Measurements from ENCODE around the gene MRTFA.
"Not testable (repeated sequence)": the region's sequence is repeated elsewhere in the genome, so short reads cannot be mapped to it uniquely, and the experiment has no call there.

The MRTFA gene

DNA sequence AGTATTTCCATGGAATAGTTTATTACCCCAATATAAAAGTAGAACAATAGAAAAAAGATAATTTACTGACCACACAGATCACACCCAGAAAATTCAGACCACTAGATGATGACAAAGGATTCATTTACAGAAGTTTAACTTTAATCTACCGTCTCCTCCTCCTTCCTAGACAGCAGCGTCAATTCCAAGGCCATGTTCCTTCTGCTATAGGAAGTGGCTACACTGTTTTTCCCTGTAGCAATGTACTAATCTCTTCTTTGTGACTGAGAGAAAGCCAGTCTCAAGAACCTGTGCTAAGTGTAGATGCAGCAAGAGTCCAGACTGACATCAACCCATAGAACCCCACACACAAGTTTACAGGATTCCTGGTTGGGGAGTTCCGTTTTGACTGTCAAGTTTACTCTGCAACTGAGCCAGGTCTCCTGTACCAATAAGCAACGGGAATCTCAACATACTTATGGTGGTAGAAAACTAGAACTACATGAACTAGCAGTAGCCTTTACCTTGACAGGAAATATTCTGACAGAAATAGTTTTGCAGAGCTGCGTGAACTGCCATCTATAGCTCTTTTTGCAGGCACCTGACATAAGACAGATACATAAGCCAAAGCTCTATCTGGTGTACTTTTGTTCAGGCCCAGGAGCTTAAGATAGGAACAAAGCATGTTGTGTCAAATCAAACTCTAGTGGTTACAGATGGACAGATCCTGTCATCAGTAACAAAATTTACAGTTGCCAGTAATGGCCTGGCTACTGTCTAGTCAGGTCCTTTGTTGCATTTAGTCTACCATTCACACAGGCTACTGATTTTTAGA lies 42.9 kb downstream of the MRTFA start:
- no peak for DNase-seq

DNA sequence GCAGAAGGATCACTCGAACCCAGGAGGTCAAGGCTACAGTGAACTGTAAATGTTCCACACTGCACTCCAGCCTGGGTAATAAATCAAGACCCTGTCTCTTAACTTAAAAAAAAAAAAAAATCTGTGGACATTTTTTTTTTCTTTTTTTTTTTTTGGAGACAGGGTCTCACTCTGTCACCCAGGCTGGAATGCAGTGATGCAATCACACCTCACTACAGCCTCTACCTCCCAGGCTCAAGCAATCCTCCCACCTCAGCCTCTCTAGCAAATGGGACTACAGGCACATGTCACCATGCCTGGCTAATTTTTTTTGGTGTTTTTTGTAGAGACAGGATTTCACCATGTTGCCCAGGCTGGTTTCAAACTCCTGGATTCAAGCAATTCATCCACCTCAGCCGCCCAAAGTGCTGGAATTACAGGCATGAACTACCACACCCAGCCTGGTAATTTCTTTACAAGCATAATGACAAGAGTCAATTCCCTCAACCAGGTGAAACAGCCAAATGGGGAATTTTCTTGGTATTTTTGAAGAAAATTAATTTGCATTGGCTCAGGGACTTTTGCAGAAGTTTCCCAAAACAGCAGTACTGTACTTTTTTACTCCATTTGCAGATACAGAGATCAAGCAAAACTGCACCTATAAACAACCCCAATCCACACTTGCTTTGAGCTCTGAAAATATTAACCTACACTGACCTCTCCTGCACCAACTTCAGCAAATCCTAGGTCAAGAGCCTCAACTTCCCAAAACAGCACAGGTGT lies 44.0 kb downstream of the MRTFA start:
- no peak for DNase-seq

DNA sequence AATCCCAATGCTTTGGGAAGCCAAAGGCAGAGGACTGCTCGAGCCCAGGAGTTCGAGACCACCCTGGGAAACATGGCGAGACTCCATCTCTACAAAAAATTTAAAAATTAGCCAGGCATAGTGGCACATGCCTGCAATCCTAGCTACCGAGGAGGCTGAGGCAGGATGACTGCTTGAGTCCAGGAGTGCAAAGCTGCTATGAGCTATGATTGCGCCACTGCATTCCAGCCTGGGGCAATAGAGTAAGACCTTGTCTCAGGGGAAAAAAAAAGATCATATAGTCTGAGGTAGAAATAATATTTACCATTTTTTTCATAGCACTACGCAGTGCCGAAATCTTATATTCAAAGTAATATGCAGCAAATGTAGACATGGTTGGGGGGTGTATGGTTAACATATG lies 47.8 kb downstream of the MRTFA start:
- DNase-seq = no peak

DNA sequence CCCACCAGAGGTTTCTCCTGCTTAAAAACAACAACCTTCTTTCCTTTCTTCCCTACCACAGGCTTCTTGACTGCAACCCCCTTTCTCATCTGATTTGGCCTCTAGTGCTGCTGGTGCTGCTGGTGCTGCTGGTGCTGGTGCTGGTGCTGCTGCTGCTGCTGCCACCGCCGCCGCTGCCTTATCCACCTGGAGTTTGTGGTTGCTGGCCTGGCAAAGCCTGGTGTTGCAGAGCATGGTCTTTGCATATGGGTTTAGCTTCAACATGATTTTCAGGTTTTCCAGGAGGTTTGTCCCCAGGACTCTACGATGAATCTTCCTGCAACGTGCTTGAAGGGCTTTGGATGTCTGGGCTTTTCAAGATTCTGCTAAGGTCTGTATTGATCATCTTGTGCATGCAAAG lies 49.7 kb downstream of the MRTFA start:
- DNase-seq = no peak

DNA sequence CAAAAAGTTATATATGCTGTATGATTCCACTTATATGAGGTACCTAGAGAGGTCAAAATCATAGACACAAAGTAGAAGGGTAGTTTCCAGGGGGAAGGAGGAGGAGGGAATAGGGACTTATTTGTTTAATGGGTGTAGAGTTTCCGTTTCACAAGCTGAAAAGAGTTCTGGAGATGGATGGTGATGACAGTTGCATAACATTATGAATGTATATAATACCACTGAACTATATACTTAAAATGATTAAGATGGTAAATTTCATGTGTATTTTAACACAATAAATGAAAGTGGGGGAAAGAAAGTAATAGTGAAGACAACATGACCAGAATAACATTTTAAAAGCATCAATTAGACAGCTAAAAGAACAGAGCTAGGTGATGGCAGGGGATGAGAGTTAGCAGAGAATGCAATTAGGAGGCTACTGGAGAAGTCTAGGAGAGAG lies 51.2 kb downstream of the MRTFA start:
- DNase-seq = no peak

DNA sequence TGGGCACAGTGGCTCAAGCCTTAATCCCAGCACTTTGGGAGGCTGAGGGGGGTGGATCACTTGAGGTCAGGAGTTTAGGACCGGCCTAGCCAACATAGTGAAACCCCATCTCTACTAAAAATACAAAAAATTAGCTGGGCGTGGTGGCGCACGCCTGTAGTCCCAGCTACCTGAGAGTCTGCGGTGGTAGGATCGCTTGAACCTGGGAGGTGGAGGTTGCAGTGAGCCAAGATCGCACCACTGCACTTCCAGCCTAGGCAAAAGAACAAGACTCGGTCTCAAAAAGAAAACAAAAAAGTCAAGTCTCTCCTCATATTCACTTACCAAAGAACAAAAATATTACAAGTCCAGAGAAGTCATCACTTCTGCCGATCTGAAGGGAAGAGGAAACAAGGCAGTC lies 51.8 kb downstream of the MRTFA start:
- not testable (repeated sequence) for DNase-seq

DNA sequence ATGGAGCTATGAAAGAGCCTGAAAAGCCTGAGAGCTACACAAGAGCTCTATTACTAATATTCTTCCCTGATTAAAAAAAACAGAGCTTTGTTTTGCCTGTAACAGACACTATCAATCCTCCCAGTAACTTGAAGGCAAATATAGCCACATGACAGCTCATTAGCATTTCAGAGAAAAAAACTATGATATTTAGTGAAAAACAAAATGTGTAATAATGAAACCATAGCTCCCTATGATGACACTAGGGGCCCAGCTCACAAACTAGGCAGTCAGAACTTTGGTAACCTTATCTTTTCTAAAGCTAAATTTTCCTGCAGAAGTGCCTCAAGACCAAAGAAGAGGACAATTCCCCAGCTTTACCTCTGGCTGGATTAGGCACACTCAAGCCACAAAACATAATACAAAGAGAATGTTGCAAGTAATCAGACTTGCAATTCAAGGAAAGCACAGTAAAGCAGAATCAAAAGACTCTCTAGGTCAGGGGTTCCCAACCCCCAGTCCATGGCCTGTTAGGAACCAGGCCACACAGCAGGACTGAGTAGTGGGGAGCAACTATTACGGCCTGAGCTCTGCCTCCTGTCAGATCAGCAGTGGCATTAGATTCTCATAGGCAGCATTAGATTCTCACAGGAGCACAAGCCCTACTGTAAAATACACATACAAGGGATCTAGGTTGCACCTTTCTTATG lies 53.3 kb downstream of the MRTFA start:
- no peak for DNase-seq

DNA sequence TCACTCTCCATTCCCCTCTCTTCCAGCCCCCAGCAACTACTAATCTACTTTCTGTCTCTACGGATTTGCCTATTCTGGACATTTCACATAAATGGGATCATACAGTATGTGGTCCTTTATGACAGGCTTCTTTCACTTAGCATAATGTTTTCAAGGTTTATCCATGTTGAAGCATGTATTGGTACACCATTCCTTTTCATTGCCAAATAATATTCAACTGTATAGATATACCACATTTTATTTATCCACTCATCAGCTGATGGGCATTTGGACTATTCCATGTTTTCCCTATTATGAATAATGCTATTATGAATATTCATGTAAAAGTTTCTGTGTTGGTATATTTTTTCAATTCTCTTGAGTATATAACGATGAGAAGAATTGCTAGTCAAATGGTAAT lies 54.5 kb downstream of the MRTFA start:
- DNase-seq = no peak

DNA sequence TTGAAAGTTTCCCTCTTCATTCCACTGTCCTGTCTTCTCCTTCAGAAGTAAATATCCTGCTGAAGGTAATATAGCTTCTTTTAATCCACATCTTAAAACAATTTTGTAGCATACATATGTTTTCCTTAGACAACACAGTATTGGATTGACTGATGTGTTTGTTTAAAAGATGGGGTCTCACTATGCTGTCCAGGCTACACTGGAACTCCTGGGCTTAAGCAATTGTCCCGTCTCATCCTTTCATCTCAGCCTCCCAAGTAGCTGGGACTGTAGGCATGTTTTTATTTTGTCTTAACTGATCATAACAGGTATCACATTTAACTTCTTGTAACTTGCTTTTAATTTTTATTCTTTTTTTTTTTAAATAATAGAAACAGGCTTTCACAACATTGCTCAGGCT lies 55.9 kb downstream of the MRTFA start:
- DNase-seq = no peak

DNA sequence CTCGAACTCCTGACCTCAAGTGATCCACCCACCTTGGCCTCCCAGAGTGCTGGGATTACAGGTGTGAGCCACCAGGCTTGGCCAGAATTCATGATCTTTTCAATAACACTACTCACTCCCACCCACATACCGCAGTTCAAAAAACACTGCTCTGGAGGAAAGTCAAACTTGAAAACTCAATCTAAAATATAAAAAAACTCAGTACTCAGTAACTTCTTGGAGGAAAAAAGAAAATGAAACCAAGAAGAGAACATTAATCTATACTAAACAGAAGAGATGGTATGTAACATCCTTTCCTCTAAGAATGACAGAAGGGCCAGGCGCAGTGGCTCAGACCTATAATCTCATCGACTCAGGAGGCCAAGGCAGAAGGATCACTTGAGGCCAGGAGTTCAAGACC lies 58.3 kb downstream of the MRTFA start:
- no peak for DNase-seq

DNA sequence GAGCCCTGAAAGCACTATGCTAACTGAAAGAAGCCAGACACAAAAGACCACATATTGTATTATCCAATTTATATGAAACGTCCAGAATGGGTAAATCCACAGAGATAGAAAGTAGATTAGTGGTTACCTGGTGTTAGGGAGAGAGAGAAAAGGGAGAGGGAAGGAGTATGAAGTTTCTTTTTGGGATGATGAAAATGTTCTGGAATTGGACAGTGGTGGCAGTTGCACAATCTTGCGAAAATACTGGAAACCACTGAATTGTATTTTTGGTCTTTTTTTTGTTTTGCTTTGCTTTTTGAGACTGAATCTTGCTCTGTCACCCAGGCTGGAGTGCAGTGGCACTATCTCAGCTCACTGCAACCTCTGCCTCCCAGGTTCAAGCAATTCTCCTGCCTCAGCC lies 63.5 kb downstream of the MRTFA start:
- no peak for DNase-seq

DNA sequence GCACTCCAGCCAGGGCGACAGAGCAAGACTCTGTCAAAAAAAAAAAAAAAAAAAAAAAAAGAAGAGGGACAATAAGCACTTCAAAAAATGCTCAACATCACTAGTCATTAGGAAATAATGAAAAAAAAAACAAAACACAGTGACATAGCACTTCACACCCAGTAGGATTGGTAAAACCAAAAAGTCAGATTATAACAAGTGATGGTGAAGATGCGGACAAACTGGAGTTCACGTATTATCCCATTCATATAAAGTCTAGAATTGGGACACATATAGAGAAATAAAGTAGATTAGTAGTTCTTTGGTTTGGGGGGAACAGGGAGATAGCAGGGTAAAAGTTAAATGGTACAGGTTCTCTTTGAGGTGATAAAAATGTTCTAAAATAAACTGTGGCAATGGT lies 64.6 kb downstream of the MRTFA start:
- DNase-seq = no peak

DNA sequence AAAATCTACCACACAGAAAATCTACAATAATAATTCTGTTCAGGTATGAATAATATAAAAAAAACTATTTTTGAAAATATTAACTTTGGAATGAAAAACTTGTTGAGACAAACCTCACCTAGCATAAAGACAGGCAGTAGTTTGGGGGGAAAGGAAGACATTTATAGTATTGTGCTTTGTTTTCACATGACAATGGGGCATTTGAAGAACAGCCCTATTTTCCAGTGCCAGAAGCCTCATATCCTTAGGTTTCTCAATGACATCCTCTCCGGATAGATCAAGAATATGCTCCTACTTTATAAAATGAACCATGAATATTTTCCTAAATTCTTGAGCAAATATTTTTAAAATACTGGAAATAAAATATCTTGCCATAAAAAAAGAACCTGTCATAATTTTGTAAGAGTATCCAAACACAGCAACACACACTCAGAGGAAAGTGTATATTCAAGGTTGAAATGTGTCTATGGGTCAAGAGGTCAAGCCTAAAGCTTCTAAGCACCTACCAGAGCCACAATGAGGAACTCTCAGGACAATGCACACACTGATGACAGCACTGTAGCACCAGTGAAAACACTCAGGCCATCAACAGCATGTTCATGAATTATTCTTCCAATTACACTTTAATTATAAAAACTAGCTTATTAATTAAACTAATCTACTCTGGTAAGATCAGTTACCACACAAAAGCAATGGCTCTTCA lies 68.7 kb downstream of the MRTFA start:
- DNase-seq = no peak

DNA sequence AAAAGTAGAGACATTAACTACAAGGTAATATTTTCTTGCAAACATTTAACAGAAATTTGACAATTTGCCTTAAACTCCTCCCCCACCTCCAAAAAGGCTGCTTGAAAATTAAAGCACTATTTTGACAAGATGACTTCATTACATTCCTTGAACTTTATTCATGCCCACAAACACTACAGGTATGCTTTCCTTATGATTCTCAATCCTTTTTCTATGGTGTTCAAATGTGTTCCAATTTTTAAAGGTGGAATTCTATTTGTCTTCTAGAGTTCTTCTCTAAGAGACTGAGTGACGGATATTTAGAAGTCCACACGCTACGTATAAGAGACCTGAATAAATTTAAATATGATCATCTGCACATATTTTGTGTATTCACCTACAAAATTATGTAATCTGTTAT lies 69.4 kb downstream of the MRTFA start:
- no peak for DNase-seq

DNA sequence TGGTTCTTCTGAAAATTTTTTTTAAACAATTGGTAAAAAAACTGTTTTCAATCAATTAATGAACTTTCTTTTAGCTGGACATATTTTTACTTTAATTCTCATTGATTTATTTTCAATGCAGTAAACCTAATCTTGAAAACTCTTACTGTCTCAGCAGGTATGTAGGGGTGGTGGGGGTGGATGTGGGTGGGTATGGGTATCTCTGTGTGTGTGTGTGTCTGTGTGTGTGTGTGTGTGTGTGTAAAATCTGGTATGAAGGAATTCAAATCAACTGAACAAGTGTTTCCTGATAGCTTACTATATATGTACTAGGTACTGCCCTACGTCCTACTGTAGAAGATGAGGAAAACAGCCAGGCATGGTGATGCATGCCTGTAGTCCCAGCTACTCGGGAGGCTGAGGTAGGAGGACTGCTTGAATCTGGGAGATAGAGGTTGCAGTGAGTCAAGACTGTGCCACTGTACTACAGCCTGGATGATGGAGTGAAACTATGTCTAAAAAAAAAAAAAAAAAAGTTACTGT lies 75.5 kb downstream of the MRTFA start:
- DNase-seq = no peak

DNA sequence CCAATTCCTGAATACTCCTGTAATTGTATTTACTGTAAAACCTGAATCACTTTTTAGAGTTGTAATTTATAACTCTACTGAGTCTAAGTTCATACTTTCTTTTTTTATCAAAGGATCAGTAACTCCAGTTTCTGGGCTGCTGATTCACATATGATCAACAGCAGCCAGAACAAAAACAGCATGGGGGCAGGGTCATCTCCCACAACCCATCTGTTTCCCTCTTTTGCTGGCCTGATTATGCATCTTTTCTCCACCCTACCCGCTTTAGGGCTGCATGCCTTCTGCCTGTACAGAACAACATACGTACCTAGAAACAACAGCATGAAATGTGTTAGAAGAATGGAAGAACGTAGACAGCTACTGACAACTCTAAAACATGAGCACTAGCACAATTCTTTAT lies 76.0 kb downstream of the MRTFA start:
- no peak for DNase-seq

DNA sequence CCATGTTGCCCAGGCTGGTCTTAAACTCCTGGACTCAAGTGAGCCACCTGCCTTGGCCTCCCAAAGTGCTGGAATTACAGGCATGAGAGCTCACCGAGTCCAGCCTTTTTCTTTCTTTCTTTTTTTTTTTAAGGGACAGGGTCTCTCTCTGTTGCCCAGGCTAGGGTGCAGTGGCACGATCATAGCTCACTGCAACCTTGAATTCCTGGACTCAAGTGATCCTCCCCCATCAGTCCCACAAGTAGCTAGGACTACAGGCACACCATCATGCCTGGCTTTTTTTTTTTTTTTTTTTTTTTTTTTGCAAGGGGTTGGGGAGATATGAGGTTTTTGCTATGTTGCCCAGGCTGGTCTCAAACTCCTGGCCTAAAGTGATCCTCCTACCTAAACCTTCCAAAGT lies 78.5 kb downstream of the MRTFA start:
- no peak for DNase-seq

DNA sequence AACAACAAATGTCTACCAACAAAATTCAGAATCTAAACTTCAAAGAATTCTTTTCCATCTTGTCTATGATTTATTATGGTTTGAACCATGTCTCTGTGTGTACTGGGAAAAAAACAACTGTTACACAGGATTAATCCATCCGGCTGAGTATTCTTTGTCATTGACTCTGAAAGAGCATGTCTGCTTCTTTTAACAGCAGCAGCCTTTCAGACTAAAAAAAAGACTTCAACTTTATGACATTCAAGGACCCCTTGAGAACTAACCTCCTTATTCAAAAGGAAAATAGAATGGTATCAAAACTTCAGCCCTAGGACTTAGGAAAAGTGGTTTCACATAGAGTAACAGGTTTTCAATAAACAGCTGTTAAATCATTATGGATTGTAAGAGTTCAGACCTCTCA lies 79.9 kb downstream of the MRTFA start:
- DNase-seq = no peak

DNA sequence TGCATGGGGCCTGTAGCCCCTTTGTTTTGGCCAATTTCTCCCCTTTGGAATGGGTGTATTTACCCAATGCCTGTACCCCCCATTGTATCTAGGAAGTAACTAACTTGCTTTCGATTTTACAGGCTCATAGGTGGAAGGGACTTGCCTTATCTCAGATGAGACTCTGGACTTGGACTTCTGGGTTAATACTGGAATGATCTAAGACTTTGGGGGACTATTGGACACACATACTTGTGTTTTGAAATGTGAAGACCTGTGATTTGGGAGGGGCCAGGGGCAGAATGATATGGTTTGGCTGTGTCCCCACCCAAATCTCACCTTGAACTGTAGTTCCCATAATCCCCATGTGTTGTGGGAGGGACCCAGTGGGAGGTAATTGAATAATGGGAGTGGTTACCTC lies 82.5 kb downstream of the MRTFA start:
- not testable (repeated sequence) for DNase-seq

DNA sequence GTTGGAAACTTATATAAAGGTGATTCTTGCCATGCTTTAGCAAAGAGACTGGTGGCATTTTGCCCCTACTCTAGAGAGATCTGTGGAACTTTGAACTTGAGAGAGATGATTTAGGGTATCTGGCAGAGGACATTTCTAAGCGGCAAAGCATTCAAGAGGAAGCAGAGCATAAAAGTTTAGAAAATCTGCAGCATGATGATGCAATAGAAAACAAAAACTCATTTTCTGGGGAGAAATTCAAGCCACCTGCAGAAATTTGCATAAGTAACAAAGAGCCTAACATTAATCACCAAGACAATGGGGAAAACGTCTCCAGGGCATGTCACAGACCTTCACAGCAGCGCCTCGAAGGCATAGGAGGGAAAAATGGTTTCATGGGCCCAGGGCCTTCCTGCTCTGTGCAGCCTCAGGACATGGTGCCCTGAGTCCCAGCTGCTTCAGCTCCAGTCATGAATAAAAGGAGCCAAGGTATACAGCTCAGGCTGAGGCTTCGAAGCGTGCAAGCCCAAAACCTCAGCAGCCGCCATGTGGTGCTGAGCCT lies 83.4 kb downstream of the MRTFA start:
- DNase-seq = no peak

DNA sequence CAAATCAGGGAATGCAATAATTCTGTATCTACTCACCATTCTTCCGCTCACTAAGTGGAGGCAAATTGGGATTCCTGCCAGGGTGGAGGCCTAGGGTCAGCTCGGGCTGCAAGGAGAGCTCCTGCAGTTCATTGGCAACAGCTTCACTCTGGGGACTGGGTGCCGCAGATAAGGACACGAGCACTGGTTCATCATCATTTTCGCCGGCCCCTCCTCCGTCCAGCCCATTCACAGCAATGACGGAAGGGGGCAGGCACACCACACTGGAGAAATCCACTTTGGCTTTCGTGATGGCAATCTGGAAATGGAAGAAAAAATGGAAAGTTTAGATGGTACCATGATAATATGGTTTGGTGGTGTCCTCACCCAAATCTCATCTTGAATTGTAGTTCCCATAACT lies 84.4 kb downstream of the MRTFA start:
- no peak for DNase-seq

DNA sequence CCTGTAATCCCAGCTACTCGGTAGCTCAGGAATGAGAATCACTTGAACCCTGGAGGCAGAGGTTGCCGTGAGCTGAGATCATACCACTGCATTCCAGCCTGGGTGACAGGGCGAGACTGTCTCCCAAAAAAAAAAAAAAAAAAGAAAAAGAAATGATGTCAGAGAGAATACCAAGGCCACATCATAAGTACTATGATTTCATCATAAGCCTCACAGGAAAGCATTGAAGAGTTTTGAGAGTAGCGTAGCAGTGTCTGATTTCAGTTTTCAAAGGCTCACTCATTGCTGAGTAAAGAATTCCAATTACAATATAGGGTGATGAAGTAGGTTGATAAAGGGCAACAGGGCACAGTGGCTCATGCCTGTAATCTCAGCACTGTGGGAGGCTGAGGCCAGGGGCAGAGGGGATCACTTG lies 88.8 kb downstream of the MRTFA start:
- no peak for DNase-seq

DNA sequence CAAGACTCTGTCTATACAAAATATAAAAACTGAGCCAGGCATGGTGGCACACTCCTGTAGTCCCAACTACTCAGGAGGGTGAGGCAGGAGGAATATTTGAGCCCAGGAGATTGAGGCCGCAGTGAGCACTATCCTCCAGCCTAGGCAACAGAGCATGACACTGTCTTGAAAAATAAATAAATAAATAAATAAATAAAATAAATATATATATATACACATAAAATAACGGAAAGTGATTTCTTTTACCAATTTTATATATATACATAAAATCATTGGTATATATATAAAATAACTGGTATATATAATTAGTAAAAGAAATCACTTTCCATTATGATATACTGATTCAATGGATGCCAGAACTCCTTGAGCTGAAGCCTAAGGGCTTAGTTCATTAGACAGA lies 91.8 kb downstream of the MRTFA start:
- DNase-seq = no peak
